Measurements from ENCODE around the gene NUPR1.

- TF ChIP-seq, protein P1, sequence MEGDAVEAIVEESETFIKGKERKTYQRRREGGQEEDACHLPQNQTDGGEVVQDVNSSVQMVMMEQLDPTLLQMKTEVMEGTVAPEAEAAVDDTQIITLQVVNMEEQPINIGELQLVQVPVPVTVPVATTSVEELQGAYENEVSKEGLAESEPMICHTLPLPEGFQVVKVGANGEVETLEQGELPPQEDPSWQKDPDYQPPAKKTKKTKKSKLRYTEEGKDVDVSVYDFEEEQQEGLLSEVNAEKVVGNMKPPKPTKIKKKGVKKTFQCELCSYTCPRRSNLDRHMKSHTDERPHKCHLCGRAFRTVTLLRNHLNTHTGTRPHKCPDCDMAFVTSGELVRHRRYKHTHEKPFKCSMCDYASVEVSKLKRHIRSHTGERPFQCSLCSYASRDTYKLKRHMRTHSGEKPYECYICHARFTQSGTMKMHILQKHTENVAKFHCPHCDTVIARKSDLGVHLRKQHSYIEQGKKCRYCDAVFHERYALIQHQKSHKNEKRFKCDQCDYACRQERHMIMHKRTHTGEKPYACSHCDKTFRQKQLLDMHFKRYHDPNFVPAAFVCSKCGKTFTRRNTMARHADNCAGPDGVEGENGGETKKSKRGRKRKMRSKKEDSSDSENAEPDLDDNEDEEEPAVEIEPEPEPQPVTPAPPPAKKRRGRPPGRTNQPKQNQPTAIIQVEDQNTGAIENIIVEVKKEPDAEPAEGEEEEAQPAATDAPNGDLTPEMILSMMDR (conservative IDR thresholded peaks at IDR 0.05), result no peak
- TF ChIP-seq ZFX (IDR thresholded peaks at IDR 0.05), result no peak
These were observed 40.7 kb downstream of the NUPR1 start for GRCh38 chr16:28497861-28498599.
